Neural progenitor cell (in vitro differentiated cells): ENCODE data around the gene PREPL. TPM values are rescaled to one million over a fixed set of nuclear protein-coding genes. Genes with fewer than 3 reads are reported as not detected.

Source experiments
- total RNA-seq: library from RNA; depleted of rRNA; stranded (reverse); fragments of >200 nt; gene quantifications from 2 replicates; pipeline ENCODE4 v1.2.3, GENCODE V29; 2015; ENCODE audit warnings: low replicate concordance

PREPL gene
- total RNA-seq, 1 donor from 2014 or later: 90.8 TPM

Other genes starting within 250 kb of the PREPL start
- gene PPM1B, start 192.6 kb downstream of the PREPL start, total RNA-seq: 57.6 and 86.6 TPM in 2 replicates
- gene SLC3A1, start 86.0 kb downstream of the PREPL start, total RNA-seq: 0.22 and 0.56 TPM in 2 replicates
- 27.4 and 28.5 TPM in 2 replicates for gene CAMKMT, start 453 bp upstream of the PREPL start, total RNA-seq